H9 (cell line): ENCODE data around the gene MRPL21. TPM values are rescaled to one million over a fixed set of nuclear protein-coding genes. Genes with fewer than 3 reads are reported as not detected.

Experiments
- DNase-seq: peaks from one replicate; pipeline ENCODE4 v3.0.0-alpha.2; 2017
- H2AFZ ChIP-seq: one replicate; pipeline ENCODE4 v1.6.1; 2013; ENCODE audit warnings: mild to moderate bottlenecking, low read length, control low read depth, moderate library complexity
- H2AK5ac ChIP-seq: 2 replicates; pipeline ENCODE4 v1.6.1; 2013; ENCODE audit warnings: low read length, control low read depth, mixed read lengths; ENCODE audit not compliant: insufficient read length
- H2BK120ac ChIP-seq: one replicate; pipeline ENCODE4 v1.6.1; 2013; ENCODE audit warnings: low read depth, mild to moderate bottlenecking, low read length, control low read depth, inconsistent platforms; ENCODE audit not compliant: poor library complexity, severe bottlenecking
- H2BK12ac ChIP-seq: 2 replicates; pipeline ENCODE4 v1.6.1; 2013; ENCODE audit warnings: low read length, control low read depth, mixed read lengths, low read depth; ENCODE audit not compliant: insufficient read length
- H2BK15ac ChIP-seq: 2 replicates; pipeline ENCODE4 v1.6.1; 2013; ENCODE audit warnings: low read depth, low read length, control low read depth
- H2BK20ac ChIP-seq: one replicate; pipeline ENCODE4 v1.6.1; 2013; ENCODE audit warnings: low read depth, mild to moderate bottlenecking, low read length, control low read depth, inconsistent platforms; ENCODE audit not compliant: poor library complexity, severe bottlenecking
- H2BK5ac ChIP-seq: 2 replicates; pipeline ENCODE4 v1.6.1; 2013; ENCODE audit warnings: low read length, control low read depth, mixed read lengths; ENCODE audit not compliant: insufficient read length
- H3K14ac ChIP-seq: 2 replicates; pipeline ENCODE4 v1.6.1; 2013; ENCODE audit warnings: low read length, control low read depth; ENCODE audit not compliant: insufficient read depth
- H3K18ac ChIP-seq: 2 replicates; pipeline ENCODE4 v1.6.1; 2013; ENCODE audit warnings: low read depth, mild to moderate bottlenecking, mixed read lengths, low read length, control low read depth; ENCODE audit not compliant: insufficient read length
- H3K23ac ChIP-seq: 2 replicates; pipeline ENCODE4 v1.6.1; 2013; ENCODE audit warnings: low read length, control low read depth, mixed read lengths, low read depth; ENCODE audit not compliant: insufficient read length
- H3K23me2 ChIP-seq: 2 replicates; pipeline ENCODE4 v1.6.1; 2013; ENCODE audit warnings: low read depth, mild to moderate bottlenecking, mixed read lengths, low read length, control low read depth; ENCODE audit not compliant: insufficient read length, poor library complexity, severe bottlenecking
- H3K27ac ChIP-seq: 2 replicates; pipeline ENCODE4 v1.5.1; 2013; ENCODE audit warnings: low read length, control low read depth, mixed read lengths, low read depth; ENCODE audit not compliant: insufficient read length
- H3K27me3 ChIP-seq: 2 replicates; pipeline ENCODE4 v1.6.1; 2013; ENCODE audit warnings: low read length, control low read depth, inconsistent platforms; ENCODE audit not compliant: insufficient read depth
- H3K4ac ChIP-seq: 2 replicates; pipeline ENCODE4 v1.6.1; 2013; ENCODE audit warnings: low read depth, mild to moderate bottlenecking, control low read depth, inconsistent platforms, low read length, moderate library complexity
- H3K4me1 ChIP-seq: 2 replicates; pipeline ENCODE4 v1.6.1; 2013; ENCODE audit warnings: low read length, control low read depth, inconsistent platforms; ENCODE audit not compliant: insufficient read depth
- H3K4me2 ChIP-seq: 2 replicates; pipeline ENCODE4 v1.6.1; 2013; ENCODE audit warnings: low read length, control low read depth, mixed read lengths; ENCODE audit not compliant: insufficient read length, insufficient read depth
- H3K56ac ChIP-seq: 2 replicates; pipeline ENCODE4 v1.6.1; 2013; ENCODE audit warnings: low read depth, mild to moderate bottlenecking, mixed read lengths, low read length, control low read depth; ENCODE audit not compliant: insufficient read length
- H3K79me1 ChIP-seq: 2 replicates; pipeline ENCODE4 v1.6.1; 2013; ENCODE audit warnings: low read depth, mild to moderate bottlenecking, moderate library complexity, low read length, control low read depth, inconsistent platforms; ENCODE audit not compliant: insufficient read depth, poor library complexity, severe bottlenecking
- H3K79me2 ChIP-seq: 2 replicates; pipeline ENCODE4 v1.6.1; 2013; ENCODE audit warnings: low read length, control low read depth, inconsistent platforms; ENCODE audit not compliant: insufficient read depth
- H3K9ac ChIP-seq: 2 replicates; pipeline ENCODE4 v1.6.1; 2013; ENCODE audit warnings: low read length, control low read depth, mixed read lengths; ENCODE audit not compliant: insufficient read length; ENCODE audit errors: extremely low read depth
- H3K9me3 ChIP-seq: one replicate; pipeline ENCODE4 v1.6.1; 2013; ENCODE audit warnings: low read depth, low read length, inconsistent platforms; ENCODE audit not compliant: control insufficient read depth
- H3T11ph ChIP-seq: one replicate; pipeline ENCODE4 v1.6.1; 2013; ENCODE audit warnings: mild to moderate bottlenecking, low read length, control low read depth, inconsistent platforms
- H4K20me1 ChIP-seq: one replicate; pipeline ENCODE4 v1.6.1; 2013; ENCODE audit not compliant: control insufficient read depth, insufficient read length, insufficient read depth
- H4K5ac ChIP-seq: 2 replicates; pipeline ENCODE4 v1.6.1; 2013; ENCODE audit warnings: low read depth, mild to moderate bottlenecking, mixed read lengths, low read length, control low read depth; ENCODE audit not compliant: insufficient read length
- H4K8ac ChIP-seq: replicated peaks from 2 replicates; pipeline ENCODE4 v1.6.1; 2013; ENCODE audit warnings: low read length, control low read depth, mixed read lengths, low read depth; ENCODE audit not compliant: insufficient read length
- H4K91ac ChIP-seq: 2 replicates; pipeline ENCODE4 v1.6.1; 2013; ENCODE audit warnings: low read depth, mild to moderate bottlenecking, moderate library complexity, mixed read lengths, low read length, control low read depth; ENCODE audit not compliant: insufficient read length
- H3K27ac Mint-ChIP-seq, 3 experiments: 2 replicates in 2 of 3; 3 replicates in 1 of 3; pipeline ENCODE4 v1.8.0; 2020 to 2021; ENCODE audit warnings: mixed read lengths in 3 of 3, mild to moderate bottlenecking in 1 of 3, moderate library complexity in 1 of 3
- H3K27me3 Mint-ChIP-seq: 2 replicates; pipeline ENCODE4 v1.8.0; 2021; ENCODE audit warnings: low read depth, mild to moderate bottlenecking, moderate library complexity, mixed read lengths
- H3K36me3 Mint-ChIP-seq, 3 experiments: 2 replicates in 2 of 3; 3 replicates in 1 of 3; pipeline ENCODE4 v1.8.0; 2020 to 2021; ENCODE audit warnings: low read depth in 3 of 3, mixed read lengths in 3 of 3; ENCODE audit not compliant: insufficient read depth in 1 of 3
- H3K4me1 Mint-ChIP-seq, 2 experiments: 2 replicates each; pipeline ENCODE4 v1.8.0; 2020; ENCODE audit warnings: mixed read lengths in 2 of 2
- H3K4me3 Mint-ChIP-seq, 2 experiments: 2 replicates in 1 of 2; 3 replicates in 1 of 2; pipeline ENCODE4 v1.8.0; 2020 to 2021; ENCODE audit warnings: mild to moderate bottlenecking in 2 of 2, mixed read lengths in 2 of 2, moderate library complexity in 1 of 2
- H3K9me3 Mint-ChIP-seq, 2 experiments: 2 replicates in 1 of 2; 3 replicates in 1 of 2; pipeline ENCODE4 v1.8.0; 2020; ENCODE audit warnings: mild to moderate bottlenecking in 2 of 2, mixed read lengths in 2 of 2, moderate library complexity in 1 of 2
- CTCF ChIP-seq: fragments of 200-600 bp; sonication (generic); conservative IDR thresholded peaks from 3 replicates; pipeline ENCODE4 v1.8.0; 2021; ENCODE audit warnings: antibody characterized with exemption, mild to moderate bottlenecking
- WGBS: extraction: QIAGEN DNeasy Blood & Tissue Kit; methylation state at CpG from one replicate; pipeline ENCODE4 v1.1.7; 2013; ENCODE audit warnings: missing lambda C conversion rate, low lambda C conversion rate, mixed read lengths; ENCODE audit not compliant: insufficient read length; ENCODE audit errors: extremely low coverage; 5-methylcytosine and 5-hydroxymethylcytosine counted together
- total RNA-seq: library from RNA; stranded (reverse); gene quantifications from 2 replicates; pipeline ENCODE4 v1.2.1, GENCODE V29; 2021

Gene MRPL21
- total RNA-seq, 1 experiment from 2014 or later = 91.5 TPM

DNA sequence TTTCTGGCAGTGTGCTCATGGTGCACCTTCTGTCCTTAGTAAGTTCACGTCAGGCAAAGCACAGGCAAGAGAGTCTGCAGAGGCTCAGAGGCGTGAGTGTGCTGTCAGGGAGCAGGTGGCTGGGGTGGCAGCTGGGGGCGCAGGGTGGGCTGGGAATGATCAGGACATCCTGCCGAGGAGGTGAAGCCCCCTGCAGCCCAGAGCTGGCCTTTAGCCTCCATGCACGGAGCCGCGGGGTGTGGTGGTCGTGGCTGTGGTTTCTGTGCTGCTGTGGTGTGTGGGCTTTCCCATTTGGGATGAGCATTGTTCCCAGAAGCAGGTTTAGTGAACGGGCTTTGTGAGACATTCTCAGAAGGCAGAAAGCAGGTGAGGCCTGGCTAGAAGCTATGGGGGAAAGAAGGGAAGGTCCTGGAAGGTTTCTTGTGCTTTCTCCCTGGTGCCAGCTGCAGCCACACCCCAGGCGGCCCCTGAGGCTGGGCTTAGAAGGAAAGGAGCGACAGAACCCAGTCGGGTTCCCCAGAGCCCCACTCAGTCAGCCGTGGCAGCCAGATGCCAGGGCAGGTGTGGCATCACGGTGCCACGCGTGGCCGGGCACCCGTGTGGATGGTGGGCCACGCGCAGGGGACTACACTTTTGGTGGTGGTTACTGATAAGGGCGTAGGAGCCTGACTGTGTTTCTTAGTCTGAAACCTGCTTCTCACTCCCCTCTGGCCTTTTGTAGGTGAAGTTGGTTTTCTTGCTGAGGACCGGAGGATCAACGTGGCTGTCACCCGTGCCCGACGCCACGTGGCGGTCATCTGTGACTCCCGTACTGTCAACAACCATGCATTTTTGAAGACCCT lies 32.1 kb upstream of the MRPL21 start:
- no peak overlapping the region for H3K27ac ChIP-seq
- H4K5ac ChIP-seq = no peak overlapping the region
- TF ChIP-seq CTCF = no peak
- no peak overlapping the region for H2AFZ ChIP-seq
- Mint-ChIP-seq H3K4me3 (no peak overlapping the region), H3K36me3 (peaks cover 2 to 43% (median 27%) of the 10 kb centered on the region in 3 experiments; a peak in 6 of 7 replicates), H3K27ac (no peak overlapping the region), H3K9me3 (no peaks in the 10 kb centered on the region), H3K27me3 (no peaks in the 10 kb centered on the region), H3K4me1 (no peaks in the 10 kb centered on the region)
- H3K23me2 ChIP-seq = no peaks in the 10 kb centered on the region
- WGBS = no CpG with 5 or more reads among the region's 29 CpGs
- no peaks in the 10 kb centered on the region for H3K27me3 ChIP-seq
- no peak overlapping the region for H4K91ac ChIP-seq
- H3K14ac ChIP-seq = no peak overlapping the region
- no peaks in the 10 kb centered on the region for H3K4me1 ChIP-seq
- no peaks in the 10 kb centered on the region for H3K79me1 ChIP-seq
- no peak overlapping the region for H3K9ac ChIP-seq
- H3K56ac ChIP-seq = no peak overlapping the region
- H2BK5ac ChIP-seq = no peak overlapping the region
- no peak overlapping the region for H2BK120ac ChIP-seq
- H3K18ac ChIP-seq = no peak overlapping the region
- H4K20me1 ChIP-seq = no peaks in the 10 kb centered on the region
- no peak overlapping the region for H2BK12ac ChIP-seq
- no peaks in the 10 kb centered on the region for H3K79me2 ChIP-seq
- no peak overlapping the region for H3T11ph ChIP-seq
- no peak overlapping the region for H2BK15ac ChIP-seq
- no peak overlapping the region for H3K4me2 ChIP-seq
- H3K23ac ChIP-seq = no peak overlapping the region
- no peak overlapping the region for H3K4ac ChIP-seq
- no peak overlapping the region for H2AK5ac ChIP-seq
- no peak overlapping the region for H4K8ac ChIP-seq
- no peak overlapping the region for H2BK20ac ChIP-seq
- DNase-seq = no peak
- H3K9me3 ChIP-seq = no peaks in the 10 kb centered on the region
